Measurements from ENCODE around the gene KCNA5.

Gene KCNA5

DNA sequence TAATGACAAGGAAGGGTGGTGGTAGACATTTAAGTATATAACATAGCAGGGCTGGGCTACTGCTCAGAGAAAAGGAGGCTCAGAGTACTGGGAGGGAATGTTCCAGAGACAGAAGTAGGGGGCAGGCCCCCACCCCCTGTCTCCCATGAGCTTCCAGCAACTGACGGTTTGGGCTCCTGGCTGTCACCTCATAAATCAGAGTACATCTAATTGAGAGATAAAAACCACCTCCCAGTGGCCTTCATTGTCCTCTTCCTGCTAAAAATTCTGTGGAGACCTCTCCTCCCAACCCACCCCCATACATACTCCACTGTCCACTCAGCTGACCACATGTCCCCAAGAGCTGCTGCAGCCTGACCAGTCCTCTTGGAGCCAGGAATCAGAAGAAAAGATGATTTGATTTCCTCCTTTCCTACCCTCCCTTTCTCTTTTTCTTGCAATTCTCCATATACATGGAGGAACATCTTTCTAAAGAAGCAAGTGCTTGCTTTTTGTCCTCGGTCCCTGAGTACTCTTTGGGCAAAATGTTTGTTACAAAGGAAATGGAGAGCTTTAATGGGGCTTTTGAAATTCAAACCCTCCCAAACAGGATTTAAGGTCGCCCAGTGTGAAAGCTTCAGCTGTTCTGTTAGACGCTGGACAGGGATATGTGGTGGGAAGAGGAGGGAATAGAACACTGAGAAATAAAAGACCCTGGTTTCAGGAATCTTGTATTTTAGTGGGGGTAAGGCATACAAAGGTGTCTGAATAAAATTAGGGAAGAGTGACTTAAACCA is 16.4 kb upstream of the KCNA5 start:
- Histone ChIP-seq H3K4me2 (ENCODE audit: low read length) (no peak overlapping the region), H3K36me3 (replicated peaks; ENCODE audit: low read depth, low read length) (no peaks in the 10 kb centered on the region), H4K20me1 (ENCODE audit: insufficient read depth, low read length) (no peaks in the 10 kb centered on the region), H3K4me1 (ENCODE audit: low read length) (no peaks in the 10 kb centered on the region), H3K27me3 (ENCODE audit: low read depth, low read length) (peaks cover 76% of the 10 kb centered on the region), H3K4me3 (ENCODE audit: low read length) (no peak overlapping the region), H3K79me2 (ENCODE audit: low read length) (no peaks in the 10 kb centered on the region), H3K27ac (ENCODE audit: low read length) (no peak overlapping the region), H2AFZ (ENCODE audit: low read depth, low read length) (no peak overlapping the region), H3K9ac (ENCODE audit: low read length) (no peak overlapping the region), H3K9me3 (ENCODE audit: insufficient read depth, low read length) (no peaks in the 10 kb centered on the region)
- no peak for TF ChIP-seq EZH2phosphoT487 (IDR thresholded peaks at IDR 0.05; ENCODE audit: low read depth)
- TF ChIP-seq, protein P1, sequence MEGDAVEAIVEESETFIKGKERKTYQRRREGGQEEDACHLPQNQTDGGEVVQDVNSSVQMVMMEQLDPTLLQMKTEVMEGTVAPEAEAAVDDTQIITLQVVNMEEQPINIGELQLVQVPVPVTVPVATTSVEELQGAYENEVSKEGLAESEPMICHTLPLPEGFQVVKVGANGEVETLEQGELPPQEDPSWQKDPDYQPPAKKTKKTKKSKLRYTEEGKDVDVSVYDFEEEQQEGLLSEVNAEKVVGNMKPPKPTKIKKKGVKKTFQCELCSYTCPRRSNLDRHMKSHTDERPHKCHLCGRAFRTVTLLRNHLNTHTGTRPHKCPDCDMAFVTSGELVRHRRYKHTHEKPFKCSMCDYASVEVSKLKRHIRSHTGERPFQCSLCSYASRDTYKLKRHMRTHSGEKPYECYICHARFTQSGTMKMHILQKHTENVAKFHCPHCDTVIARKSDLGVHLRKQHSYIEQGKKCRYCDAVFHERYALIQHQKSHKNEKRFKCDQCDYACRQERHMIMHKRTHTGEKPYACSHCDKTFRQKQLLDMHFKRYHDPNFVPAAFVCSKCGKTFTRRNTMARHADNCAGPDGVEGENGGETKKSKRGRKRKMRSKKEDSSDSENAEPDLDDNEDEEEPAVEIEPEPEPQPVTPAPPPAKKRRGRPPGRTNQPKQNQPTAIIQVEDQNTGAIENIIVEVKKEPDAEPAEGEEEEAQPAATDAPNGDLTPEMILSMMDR (IDR thresholded peaks at IDR 0.05; ENCODE audit: low read depth, low read length): no peak

DNA sequence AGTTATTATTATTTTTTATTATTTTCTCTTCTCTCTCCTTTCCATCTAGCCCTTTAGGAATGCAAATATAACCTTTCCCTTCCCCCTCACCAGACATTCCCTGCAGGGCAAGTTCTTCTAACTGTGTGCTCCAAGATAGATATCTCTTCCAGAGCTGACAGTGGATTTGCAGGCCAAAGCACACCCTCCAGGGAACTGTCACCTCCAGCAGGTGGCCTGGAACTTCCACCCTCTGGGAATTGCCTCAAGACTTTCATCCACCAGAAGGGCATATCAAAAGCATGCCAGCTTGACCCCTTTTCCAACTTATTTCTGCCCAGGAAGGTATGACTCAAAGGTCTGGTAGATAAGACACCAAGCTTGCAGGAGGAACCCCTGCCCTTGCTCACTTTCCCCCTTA is 13.6 kb upstream of the KCNA5 start:
- no peaks in the 10 kb centered on the region for H4K20me1 ChIP-seq (ENCODE audit: insufficient read depth, low read length)
- no peaks in the 10 kb centered on the region for H3K79me2 ChIP-seq (ENCODE audit: low read length)
- H2AFZ ChIP-seq (ENCODE audit: low read depth, low read length): no peak overlapping the region
- H3K36me3 ChIP-seq (replicated peaks; ENCODE audit: low read depth, low read length): no peaks in the 10 kb centered on the region
- TF ChIP-seq, protein P1 (IDR thresholded peaks at IDR 0.05; ENCODE audit: low read depth, low read length): no peak
- TF ChIP-seq EZH2phosphoT487 (IDR thresholded peaks at IDR 0.05; ENCODE audit: low read depth): no peak
- no peak overlapping the region for H3K4me2 ChIP-seq (ENCODE audit: low read length)
- H3K27ac ChIP-seq (ENCODE audit: low read length): no peak overlapping the region
- H3K4me3 ChIP-seq (ENCODE audit: low read length): no peak overlapping the region
- H3K27me3 ChIP-seq (ENCODE audit: low read depth, low read length): peaks cover 73% of the 10 kb centered on the region
- H3K9me3 ChIP-seq (ENCODE audit: insufficient read depth, low read length): no peaks in the 10 kb centered on the region
- no peak overlapping the region for H3K9ac ChIP-seq (ENCODE audit: low read length)
- 0 out of 2 replicates have a peak, but pooled peaks cover 3% of the 10 kb centered on the region for H3K4me1 ChIP-seq (ENCODE audit: low read length)

DNA sequence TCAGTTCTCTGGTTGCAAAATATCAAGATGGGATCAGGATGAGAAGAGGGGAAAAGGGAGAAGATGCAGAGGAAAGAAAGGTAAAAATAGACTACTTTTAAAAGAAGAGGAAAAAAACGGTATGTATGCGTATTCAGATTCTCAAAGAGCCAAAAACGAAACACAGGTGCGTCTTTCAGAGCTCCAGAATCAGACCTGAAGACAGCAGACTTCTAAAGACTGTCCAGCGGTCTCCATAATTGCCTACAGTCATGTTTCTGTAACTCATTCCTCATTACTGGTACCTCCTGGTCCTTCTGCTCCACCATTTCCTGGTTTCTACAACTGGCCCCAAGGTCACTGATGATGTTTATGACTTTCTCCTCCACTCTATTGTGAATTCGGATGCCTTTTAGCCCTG is 12.4 kb upstream of the KCNA5 start:
- Histone ChIP-seq H3K79me2 (ENCODE audit: low read length) (no peaks in the 10 kb centered on the region), H3K4me2 (ENCODE audit: low read length) (no peak overlapping the region), H3K4me3 (ENCODE audit: low read length) (no peak overlapping the region), H2AFZ (ENCODE audit: low read depth, low read length) (no peak overlapping the region), H3K36me3 (replicated peaks; ENCODE audit: low read depth, low read length) (no peaks in the 10 kb centered on the region), H3K27ac (ENCODE audit: low read length) (no peak overlapping the region), H3K27me3 (ENCODE audit: low read depth, low read length) (peaks cover 69% of the 10 kb centered on the region), H4K20me1 (ENCODE audit: insufficient read depth, low read length) (no peaks in the 10 kb centered on the region), H3K9me3 (ENCODE audit: insufficient read depth, low read length) (no peaks in the 10 kb centered on the region), H3K4me1 (ENCODE audit: low read length) (0 out of 2 replicates have a peak, but pooled peaks cover 3% of the 10 kb centered on the region), H3K9ac (ENCODE audit: low read length) (no peak overlapping the region)
- no peak for TF ChIP-seq EZH2phosphoT487 (IDR thresholded peaks at IDR 0.05; ENCODE audit: low read depth)
- TF ChIP-seq, protein P1 (IDR thresholded peaks at IDR 0.05; ENCODE audit: low read depth, low read length): no peak

DNA sequence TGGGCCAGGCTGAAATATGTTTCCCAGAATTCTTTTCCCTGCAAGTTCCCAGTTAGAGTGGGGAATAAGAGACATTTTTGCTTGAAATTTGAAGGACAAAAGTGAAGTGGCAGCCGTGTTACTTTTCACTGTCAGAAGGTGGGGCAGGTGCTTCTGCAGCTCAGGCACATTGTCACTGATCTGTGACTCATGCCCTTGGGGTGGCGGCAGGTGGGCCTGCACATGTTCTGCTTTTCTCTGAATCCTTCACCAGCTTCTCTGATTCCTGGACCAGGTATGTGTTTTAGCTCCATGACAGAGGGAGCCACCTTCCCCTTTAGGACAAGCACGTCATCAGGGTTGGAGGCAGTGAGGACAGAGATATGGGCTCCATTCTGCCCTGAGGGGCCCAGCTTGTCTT is 11.7 kb upstream of the KCNA5 start:
- no peak for TF ChIP-seq EZH2phosphoT487 (IDR thresholded peaks at IDR 0.05; ENCODE audit: low read depth)
- TF ChIP-seq, protein P1 (IDR thresholded peaks at IDR 0.05; ENCODE audit: low read depth, low read length): no peak

More for the DNA sequence above, 11.7 kb upstream of the KCNA5 start:
- peaks cover 70% of the 10 kb centered on the region for H3K27me3 ChIP-seq (ENCODE audit: low read depth, low read length)
- no peak overlapping the region for H3K27ac ChIP-seq (ENCODE audit: low read length)
- no peak overlapping the region for H2AFZ ChIP-seq (ENCODE audit: low read depth, low read length)
- no peak overlapping the region for H3K4me2 ChIP-seq (ENCODE audit: low read length)
- H3K4me1 ChIP-seq (ENCODE audit: low read length): 0 out of 2 replicates have a peak, but pooled peaks cover 3% of the 10 kb centered on the region
- no peaks in the 10 kb centered on the region for H3K79me2 ChIP-seq (ENCODE audit: low read length)
- H3K4me3 ChIP-seq (ENCODE audit: low read length): no peak overlapping the region
- H3K9me3 ChIP-seq (ENCODE audit: insufficient read depth, low read length): no peaks in the 10 kb centered on the region
- no peaks in the 10 kb centered on the region for H4K20me1 ChIP-seq (ENCODE audit: insufficient read depth, low read length)
- H3K36me3 ChIP-seq (replicated peaks; ENCODE audit: low read depth, low read length): no peaks in the 10 kb centered on the region
- H3K9ac ChIP-seq (ENCODE audit: low read length): no peak overlapping the region
